ENCODE measurements around the gene WIZ. TPM values are rescaled to one million over a fixed set of nuclear protein-coding genes. Genes with fewer than 3 reads are reported as not detected.
A peak's percentile ranks its signal among the peaks of the same experiment; 100 is the strongest.

The WIZ gene
- total and polyA plus RNA-seq, 2 of the 4 experiments (the other 2 are of a cell fraction): 0.90 to 27.1 TPM

GRCh38 chr19:15453906-15454860 lies 4.4 kb upstream of the WIZ start:
- no peak overlapping the region for H4K5ac ChIP-seq (ENCODE audit: low read depth, low read length)
- ATAC-seq (ENCODE audit: low read depth) (no peak), DNase-seq (no peak)
- CTCF ChIA-PET: no interaction called here
- dilution Hi-C loops (cut with HindIII; ENCODE audit: low sequenced_read_pairs, unreplicated experiment) (no loop called here), in situ Hi-C loops (cut with MboI; ENCODE audit: low sequenced_read_pairs) (no loop called here), intact Hi-C loops (cut with micrococcal nuclease) (loop anchor here (10.0 kb wide), 1 partner anchor 101 kb away; no protein-coding TSS in a partner anchor)
- no peak overlapping the region for H3K18ac ChIP-seq (ENCODE audit: low read depth, low read length)
- H3K4me3 ChIP-seq (ENCODE audit: insufficient read depth, low read depth, low read length): no peak overlapping the region
- no peaks in the 10 kb centered on the region; the same call in 1 of the 2 replicates for H4K20me1 ChIP-seq (ENCODE audit: insufficient read depth, low read length)
- H2BK20ac ChIP-seq (ENCODE audit: low read depth, low read length): no peak overlapping the region
- H3K4me1 ChIP-seq (ENCODE audit: control insufficient read depth, insufficient read depth, low read length): peaks cover 7% of the 10 kb centered on the region; the same call in 1 of the 2 replicates
- no peak overlapping the region for H3K4me2 ChIP-seq (ENCODE audit: low read depth, low read length)
- no peak overlapping the region for H3K23ac ChIP-seq (ENCODE audit: low read depth, low read length)
- no peak overlapping the region for H2BK15ac ChIP-seq (ENCODE audit: low read depth, low read length)
- H3K14ac ChIP-seq (replicated peaks; ENCODE audit: low read depth, low read length): no peak overlapping the region
- BruUV-seq (replicated peaks): no TSS peak
- H2BK5ac ChIP-seq (ENCODE audit: low read depth, low read length, poor library complexity, severe bottlenecking): no peak overlapping the region
- 87% methylated on average over 10 of the region's 17 CpGs; no CpG with 5 or more reads in 1 of the 2 experiments for WGBS, 2 experiments (ENCODE audit: extremely low coverage in 2 of 2, insufficient read length in 1 of 2)
- H3K79me1 ChIP-seq (ENCODE audit: low read depth in 1 of 2, low read length in 2 of 2): no peaks in the 10 kb centered on the region
- H4K8ac ChIP-seq (ENCODE audit: low read depth in 2 of 2, low read length in 2 of 2): no peak overlapping the region
- H4K91ac ChIP-seq (ENCODE audit: insufficient read depth, low read depth, low read length): no peak overlapping the region
- H3K9me3 ChIP-seq (ENCODE audit: control insufficient read depth, insufficient read depth, low read length): no peaks in the 10 kb centered on the region
- no peak overlapping the region for H3K9ac ChIP-seq (ENCODE audit: low read depth, low read length)
- no peak overlapping the region for H3K56ac ChIP-seq (ENCODE audit: extremely low read depth, insufficient read depth, low read length)
- peaks cover 14% of the 10 kb centered on the region; the same call in 1 of the 2 replicates for H3K9me1 ChIP-seq (ENCODE audit: insufficient read depth, low read length)
- POLR2A ChIA-PET (ENCODE audit: unreplicated experiment): interaction anchor here (0.9 kb wide), 1 partner anchor 346 kb away, joined by 3 read pairs; no protein-coding TSS in a partner anchor
- H2AK9ac ChIP-seq (replicated peaks; ENCODE audit: low read depth, low read length, poor library complexity): peak overlapping the region; percentile 24
- no peak overlapping the region for H3K4ac ChIP-seq (ENCODE audit: low read depth, low read length)
- no peaks in the 10 kb centered on the region for H3K36me3 ChIP-seq (ENCODE audit: control insufficient read depth, insufficient read depth, low read length)
- no peak overlapping the region for H2AFZ ChIP-seq (replicated peaks; ENCODE audit: low read length, poor library complexity)
- peaks cover 35% of the 10 kb centered on the region for H3K27me3 ChIP-seq (ENCODE audit: control insufficient read depth, insufficient read depth, low read length)
- no peak overlapping the region for H2AK5ac ChIP-seq (ENCODE audit: low read depth, low read length)
- no peak overlapping the region for H3K27ac ChIP-seq (ENCODE audit: insufficient read depth, low read length)
- H2BK120ac ChIP-seq (ENCODE audit: low read depth, low read length): no peak overlapping the region
- TF ChIP-seq MXI1 (IDR thresholded peaks at IDR 0.05; ENCODE audit: borderline replicate concordance, low read depth, low read length) (no peak), NFE2L2 (IDR thresholded peaks at IDR 0.05; ENCODE audit: low read depth, low read length) (no peak), MAFK (IDR thresholded peaks at IDR 0.05; ENCODE audit: low read depth, low read length) (no peak), CEBPB (IDR thresholded peaks at IDR 0.05; ENCODE audit: low read depth, low read length) (no peak), FOS (IDR thresholded peaks at IDR 0.05; ENCODE audit: low read depth, low read length) (no peak), RFX5 (IDR thresholded peaks at IDR 0.05; ENCODE audit: low read depth, low read length) (no peak), RAD21 (IDR thresholded peaks at IDR 0.05; ENCODE audit: low read length) (no peak), BHLHE40 (IDR thresholded peaks at IDR 0.05; ENCODE audit: low read depth, low read length) (no peak), POLR2A (IDR thresholded peaks at IDR 0.05; ENCODE audit: low read depth, low read length) (no peak), MAZ (IDR thresholded peaks at IDR 0.05; ENCODE audit: borderline replicate concordance, low read depth, low read length) (no peak), SMC3 (IDR thresholded peaks at IDR 0.05; ENCODE audit: low read depth, low read length) (no peak), CHD1 (IDR thresholded peaks at IDR 0.05; ENCODE audit: low read depth, low read length) (no peak)
- TF ChIP-seq, protein P1, sequence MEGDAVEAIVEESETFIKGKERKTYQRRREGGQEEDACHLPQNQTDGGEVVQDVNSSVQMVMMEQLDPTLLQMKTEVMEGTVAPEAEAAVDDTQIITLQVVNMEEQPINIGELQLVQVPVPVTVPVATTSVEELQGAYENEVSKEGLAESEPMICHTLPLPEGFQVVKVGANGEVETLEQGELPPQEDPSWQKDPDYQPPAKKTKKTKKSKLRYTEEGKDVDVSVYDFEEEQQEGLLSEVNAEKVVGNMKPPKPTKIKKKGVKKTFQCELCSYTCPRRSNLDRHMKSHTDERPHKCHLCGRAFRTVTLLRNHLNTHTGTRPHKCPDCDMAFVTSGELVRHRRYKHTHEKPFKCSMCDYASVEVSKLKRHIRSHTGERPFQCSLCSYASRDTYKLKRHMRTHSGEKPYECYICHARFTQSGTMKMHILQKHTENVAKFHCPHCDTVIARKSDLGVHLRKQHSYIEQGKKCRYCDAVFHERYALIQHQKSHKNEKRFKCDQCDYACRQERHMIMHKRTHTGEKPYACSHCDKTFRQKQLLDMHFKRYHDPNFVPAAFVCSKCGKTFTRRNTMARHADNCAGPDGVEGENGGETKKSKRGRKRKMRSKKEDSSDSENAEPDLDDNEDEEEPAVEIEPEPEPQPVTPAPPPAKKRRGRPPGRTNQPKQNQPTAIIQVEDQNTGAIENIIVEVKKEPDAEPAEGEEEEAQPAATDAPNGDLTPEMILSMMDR (conservative IDR thresholded peaks at IDR 0.05; ENCODE audit: low read depth, low read length): no peak; the same call in 1 of the 2 replicates
- TF ChIP-seq, protein P2, sequence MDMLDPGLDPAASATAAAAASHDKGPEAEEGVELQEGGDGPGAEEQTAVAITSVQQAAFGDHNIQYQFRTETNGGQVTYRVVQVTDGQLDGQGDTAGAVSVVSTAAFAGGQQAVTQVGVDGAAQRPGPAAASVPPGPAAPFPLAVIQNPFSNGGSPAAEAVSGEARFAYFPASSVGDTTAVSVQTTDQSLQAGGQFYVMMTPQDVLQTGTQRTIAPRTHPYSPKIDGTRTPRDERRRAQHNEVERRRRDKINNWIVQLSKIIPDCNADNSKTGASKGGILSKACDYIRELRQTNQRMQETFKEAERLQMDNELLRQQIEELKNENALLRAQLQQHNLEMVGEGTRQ (IDR thresholded peaks at IDR 0.05; ENCODE audit: low read depth, low read length): no peak

Data from IMR-90 (cell line).